Measurements from ENCODE around the gene COX8A.

COX8A gene

DNA sequence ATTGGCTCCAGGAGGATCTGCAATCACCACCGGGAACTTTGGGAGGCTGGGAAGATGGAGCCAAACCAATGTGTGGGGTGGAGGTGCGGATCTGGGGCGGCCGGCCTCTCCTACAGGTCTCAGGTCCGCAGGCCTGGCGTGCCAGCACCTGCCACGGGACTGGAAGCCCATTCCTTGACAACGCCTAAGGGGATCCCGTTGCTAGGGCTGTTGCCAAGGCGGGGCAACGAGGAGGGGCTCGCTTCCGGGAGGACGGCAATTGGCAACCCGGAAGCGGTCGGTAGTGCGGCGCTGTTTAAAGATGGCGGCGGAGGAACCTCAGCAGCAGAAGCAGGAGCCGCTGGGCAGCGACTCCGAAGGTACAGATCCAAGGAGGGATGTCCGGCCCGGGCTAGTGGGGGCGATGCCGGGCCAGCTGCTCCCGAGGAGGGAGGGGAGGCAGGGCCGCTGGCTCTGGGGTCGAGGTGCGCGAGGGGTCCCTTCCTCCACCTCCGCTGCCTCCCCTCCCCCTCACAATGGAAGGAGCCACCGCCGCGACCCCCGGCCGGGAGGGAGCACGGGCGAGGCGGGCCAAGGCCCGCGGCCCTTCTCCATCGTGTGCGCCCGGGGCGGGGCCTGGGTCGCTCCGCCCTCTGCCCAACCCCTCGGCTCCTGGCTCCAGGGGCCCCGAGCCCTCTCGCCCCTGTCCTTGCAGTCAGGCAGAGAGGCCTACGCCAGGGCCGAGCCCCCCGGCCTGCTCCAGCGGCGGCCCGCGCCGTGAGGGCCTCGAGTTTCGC is 11.9 kb downstream of the COX8A start, which contains the start of gene OTUB1:
TSS of gene OTUB1 (plus strand) at position 283 of the 776 bp plus-strand sequence. CDS start at position 302, 19 bp downstream.
- DNase-seq (ENCODE audit: low read depth, low spot score): peak; percentile 90
- peak within 1 kb of the TSS; percentile 82 for H3K4me3 ChIP-seq (ENCODE audit: low read depth, low read length)
- TF ChIP-seq, protein P1, sequence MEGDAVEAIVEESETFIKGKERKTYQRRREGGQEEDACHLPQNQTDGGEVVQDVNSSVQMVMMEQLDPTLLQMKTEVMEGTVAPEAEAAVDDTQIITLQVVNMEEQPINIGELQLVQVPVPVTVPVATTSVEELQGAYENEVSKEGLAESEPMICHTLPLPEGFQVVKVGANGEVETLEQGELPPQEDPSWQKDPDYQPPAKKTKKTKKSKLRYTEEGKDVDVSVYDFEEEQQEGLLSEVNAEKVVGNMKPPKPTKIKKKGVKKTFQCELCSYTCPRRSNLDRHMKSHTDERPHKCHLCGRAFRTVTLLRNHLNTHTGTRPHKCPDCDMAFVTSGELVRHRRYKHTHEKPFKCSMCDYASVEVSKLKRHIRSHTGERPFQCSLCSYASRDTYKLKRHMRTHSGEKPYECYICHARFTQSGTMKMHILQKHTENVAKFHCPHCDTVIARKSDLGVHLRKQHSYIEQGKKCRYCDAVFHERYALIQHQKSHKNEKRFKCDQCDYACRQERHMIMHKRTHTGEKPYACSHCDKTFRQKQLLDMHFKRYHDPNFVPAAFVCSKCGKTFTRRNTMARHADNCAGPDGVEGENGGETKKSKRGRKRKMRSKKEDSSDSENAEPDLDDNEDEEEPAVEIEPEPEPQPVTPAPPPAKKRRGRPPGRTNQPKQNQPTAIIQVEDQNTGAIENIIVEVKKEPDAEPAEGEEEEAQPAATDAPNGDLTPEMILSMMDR (IDR thresholded peaks at IDR 0.05; ENCODE audit: low read depth, low read length): no peak
- in situ Hi-C loops (cut with HindIII; ENCODE audit: low sequenced_read_pairs): no loop called here

DNA sequence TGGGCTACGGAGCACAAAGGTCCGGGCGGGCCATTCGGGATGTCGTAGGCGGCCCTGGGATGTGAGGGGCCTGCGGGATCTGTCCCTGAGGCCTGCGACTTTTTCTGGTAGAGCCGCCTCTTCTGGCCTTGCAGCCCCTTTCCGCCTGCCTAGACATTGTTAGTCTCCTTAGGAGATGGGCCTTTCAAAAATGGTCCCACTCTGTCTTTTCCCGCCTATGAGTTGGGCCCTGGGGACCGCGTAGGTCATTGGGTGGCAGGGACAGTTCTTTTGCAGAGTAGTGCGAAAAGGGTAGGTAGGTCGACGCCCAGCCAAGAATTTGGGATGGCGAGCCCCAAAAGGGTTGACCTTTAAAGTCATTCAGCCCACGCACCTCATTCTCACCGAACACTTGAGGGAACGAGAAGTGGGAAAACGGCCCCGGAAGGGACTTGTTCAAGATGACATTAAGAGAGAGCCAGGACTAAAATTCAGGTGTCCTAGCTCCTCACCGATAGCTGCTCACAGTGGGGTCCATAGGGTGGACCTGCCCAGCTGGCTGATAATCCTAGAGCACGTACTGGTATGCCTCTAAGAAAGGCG is 12.6 kb downstream of the COX8A start:
- H3K4me3 ChIP-seq (ENCODE audit: low read depth, low read length): peak overlapping the region; percentile 82
- DNase-seq (ENCODE audit: low read depth, low spot score): no peak
- TF ChIP-seq, protein P1 (IDR thresholded peaks at IDR 0.05; ENCODE audit: low read depth, low read length): no peak
- in situ Hi-C loops (cut with HindIII; ENCODE audit: low sequenced_read_pairs): no loop called here

DNA sequence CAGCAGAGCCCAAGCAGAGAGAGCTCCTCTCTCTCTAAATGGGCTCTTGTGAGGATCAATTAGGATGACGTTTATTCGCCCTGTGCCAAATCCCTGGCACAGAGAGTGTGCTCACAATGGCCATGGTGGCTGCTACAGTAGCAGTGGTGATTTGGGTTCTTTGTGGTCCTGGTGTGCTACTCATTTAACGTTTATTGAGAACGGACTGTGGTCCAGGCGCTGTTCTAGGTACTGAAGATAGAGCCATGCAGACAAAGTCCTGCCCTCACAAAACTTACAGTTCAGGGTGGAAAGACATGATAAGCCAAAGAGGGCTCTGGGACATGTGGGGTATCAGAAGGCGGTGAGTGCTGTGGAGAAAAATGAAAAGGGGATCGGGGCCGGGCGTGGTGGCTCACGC is 17.1 kb downstream of the COX8A start:
- H3K4me3 ChIP-seq (ENCODE audit: low read depth, low read length): no peak overlapping the region
- in situ Hi-C loops (cut with HindIII; ENCODE audit: low sequenced_read_pairs): no loop called here
- DNase-seq (ENCODE audit: low read depth, low spot score): no peak
- TF ChIP-seq, protein P1 (IDR thresholded peaks at IDR 0.05; ENCODE audit: low read depth, low read length): no peak

DNA sequence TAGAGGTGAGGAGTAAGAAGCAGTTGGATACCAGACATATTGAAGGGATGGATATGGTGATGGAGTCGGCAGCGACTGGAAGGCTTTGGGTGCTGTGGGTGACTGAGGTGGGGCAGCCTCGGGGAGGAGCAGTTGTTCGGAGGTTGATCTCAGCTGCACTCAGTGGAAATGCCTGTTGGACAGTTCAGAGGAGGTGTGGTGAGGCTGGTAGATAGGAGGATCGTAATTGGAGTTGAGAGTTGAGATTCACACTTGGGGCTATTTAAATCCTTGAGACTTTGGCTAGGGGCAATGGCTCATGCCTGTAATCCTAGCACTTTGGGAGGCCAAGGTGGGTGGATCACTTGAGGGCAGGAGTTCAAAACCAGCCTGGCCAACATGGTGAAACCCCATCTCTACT is 18.7 kb downstream of the COX8A start:
- in situ Hi-C loops (cut with HindIII; ENCODE audit: low sequenced_read_pairs): no loop called here
- TF ChIP-seq, protein P1 (IDR thresholded peaks at IDR 0.05; ENCODE audit: low read depth, low read length): no peak
- no peak for DNase-seq (ENCODE audit: low read depth, low spot score)
- no peak overlapping the region for H3K4me3 ChIP-seq (ENCODE audit: low read depth, low read length)

DNA sequence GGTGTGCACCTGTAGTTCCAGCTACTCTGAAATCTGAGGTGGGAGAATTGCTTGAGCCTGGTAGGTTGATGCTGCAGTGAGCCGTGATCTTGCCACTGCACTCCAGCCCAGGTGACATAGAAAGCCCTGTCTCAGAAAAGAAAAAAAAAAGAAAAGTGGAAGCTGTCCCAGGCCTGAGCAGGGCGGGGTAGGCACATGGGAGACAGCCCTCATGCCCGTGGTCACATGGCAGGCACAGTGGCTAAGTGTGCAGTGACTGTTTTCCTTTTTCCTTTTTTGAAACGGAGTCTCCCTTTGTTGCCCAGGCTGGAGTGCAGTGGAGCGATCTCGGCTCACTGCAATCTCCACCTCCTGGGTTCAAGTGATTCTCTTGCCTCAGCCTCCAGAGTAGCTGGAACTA is 19.6 kb downstream of the COX8A start:
- TF ChIP-seq, protein P1 (IDR thresholded peaks at IDR 0.05; ENCODE audit: low read depth, low read length): no peak
- in situ Hi-C loops (cut with HindIII; ENCODE audit: low sequenced_read_pairs): no loop called here
- no peak overlapping the region for H3K4me3 ChIP-seq (ENCODE audit: low read depth, low read length)
- no peak for DNase-seq (ENCODE audit: low read depth, low spot score)

DNA sequence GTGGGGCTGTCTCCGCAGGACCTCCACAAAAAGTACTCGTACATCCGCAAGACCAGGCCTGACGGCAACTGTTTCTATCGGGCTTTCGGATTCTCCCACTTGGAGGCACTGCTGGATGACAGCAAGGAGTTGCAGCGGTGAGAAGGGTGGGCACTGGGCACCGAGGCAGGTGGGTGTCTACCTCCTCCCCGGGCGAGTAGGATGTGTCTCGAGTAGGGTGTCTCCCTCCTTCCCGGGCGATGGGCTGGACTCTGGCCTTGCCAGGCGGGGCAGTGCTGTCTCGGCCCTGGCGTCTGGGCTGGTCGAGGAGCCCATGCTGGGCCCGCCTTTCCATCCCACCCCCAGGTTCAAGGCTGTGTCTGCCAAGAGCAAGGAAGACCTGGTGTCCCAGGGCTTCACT is 22.1 kb downstream of the COX8A start:
- no peak for DNase-seq (ENCODE audit: low read depth, low spot score)
- H3K4me3 ChIP-seq (ENCODE audit: low read depth, low read length): no peak overlapping the region
- TF ChIP-seq, protein P1 (IDR thresholded peaks at IDR 0.05; ENCODE audit: low read depth, low read length): no peak
- in situ Hi-C loops (cut with HindIII; ENCODE audit: low sequenced_read_pairs): no loop called here

All from astrocyte of the spinal cord (primary cell).